GM12892 (cell line): ENCODE data around the gene PCNT.

ENCODE experiments used
- POLR2A ChIP-seq: IDR thresholded peaks from 2 replicates; pipeline ENCODE4 v1.6.1; 2011; ENCODE audit warnings: low read depth, low read length, control low read depth
- POLR2AphosphoS5 ChIP-seq: IDR thresholded peaks from 2 replicates; pipeline ENCODE4 v1.6.1; 2011; ENCODE audit warnings: low read depth, low read length, control low read depth

DNA sequence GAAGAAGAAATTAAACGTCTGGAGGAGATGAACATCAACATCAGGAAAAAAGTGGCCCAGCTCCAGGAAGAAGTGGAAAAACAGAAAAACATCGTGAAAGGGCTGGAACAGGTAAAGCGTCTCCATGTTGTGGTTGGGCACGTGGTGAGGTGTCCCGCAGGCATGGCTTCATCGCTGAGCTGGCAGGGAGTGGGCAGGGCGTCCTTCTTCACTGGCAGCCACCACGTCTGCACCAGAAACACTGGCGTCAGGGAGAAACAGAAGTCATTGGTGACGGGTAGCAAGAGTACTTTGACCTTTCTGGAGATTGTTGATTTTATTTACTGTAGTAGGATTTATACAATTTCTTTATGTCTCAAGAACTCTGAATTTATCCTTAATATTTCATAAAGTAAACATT, 75.7 kb downstream of the PCNT start:
- no peak for TF ChIP-seq POLR2A
- no peak for TF ChIP-seq POLR2AphosphoS5
